ENCODE data around the gene EZH2. TPM values are rescaled to one million over a fixed set of nuclear protein-coding genes. Genes with fewer than 3 reads are reported as not detected.
A peak's percentile ranks its signal among the peaks of the same experiment; 100 is the strongest.

The EZH2 gene
- total RNA-seq, 1 donor from 2014 or later, result 49.6 TPM

DNA sequence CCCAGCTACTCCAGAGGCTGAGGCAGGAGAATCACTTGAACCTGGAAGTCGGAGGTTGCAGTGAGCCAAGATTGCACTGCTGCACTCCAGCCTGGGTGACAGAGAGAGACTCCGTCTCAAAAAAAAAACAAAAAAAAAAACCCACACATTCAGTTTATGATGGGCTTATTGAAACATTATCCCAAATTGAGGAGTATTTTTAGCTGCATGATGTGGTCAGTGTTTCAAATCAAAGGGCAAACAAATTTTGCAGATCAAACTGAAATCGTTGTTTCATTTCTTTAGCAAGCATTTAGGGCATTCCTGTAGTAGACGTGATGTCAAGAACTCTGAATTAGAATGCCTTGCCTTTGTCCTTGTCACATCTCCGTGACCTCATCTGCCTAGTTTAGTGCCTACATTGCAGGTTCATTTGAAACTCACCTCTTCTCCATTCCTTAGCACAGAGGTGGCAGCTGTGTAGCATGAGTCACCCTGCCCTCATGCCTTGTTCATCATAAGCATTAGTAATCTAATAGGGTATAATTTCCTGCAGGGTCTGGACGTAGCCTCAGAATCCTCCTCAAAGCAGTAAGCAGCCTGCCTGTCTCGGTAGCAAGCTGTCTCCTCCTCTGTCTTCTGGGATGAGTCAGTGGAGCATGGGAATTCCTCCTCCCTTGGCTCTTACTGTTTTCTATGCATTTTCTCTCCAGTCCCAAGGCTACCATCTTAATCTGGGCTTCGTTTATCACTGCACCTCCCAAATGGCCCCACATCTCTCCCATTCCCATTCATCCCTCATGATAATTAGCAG, 111.6 kb downstream of the EZH2 start:
- peaks cover 14% of the 10 kb centered on the region for H3K4me1 Mint-ChIP-seq (ENCODE audit: unreplicated experiment)
- no peak for DNase-seq (ENCODE audit: extremely low spot score, unreplicated experiment)
- no peak overlapping the region for H3K4me3 Mint-ChIP-seq
- peaks cover 26% of the 10 kb centered on the region for H3K36me3 Mint-ChIP-seq
- no peaks in the 10 kb centered on the region for H3K9me3 Mint-ChIP-seq
- H3K27ac Mint-ChIP-seq, result peak overlapping the region; percentile 41
- TF ChIP-seq, protein P1, sequence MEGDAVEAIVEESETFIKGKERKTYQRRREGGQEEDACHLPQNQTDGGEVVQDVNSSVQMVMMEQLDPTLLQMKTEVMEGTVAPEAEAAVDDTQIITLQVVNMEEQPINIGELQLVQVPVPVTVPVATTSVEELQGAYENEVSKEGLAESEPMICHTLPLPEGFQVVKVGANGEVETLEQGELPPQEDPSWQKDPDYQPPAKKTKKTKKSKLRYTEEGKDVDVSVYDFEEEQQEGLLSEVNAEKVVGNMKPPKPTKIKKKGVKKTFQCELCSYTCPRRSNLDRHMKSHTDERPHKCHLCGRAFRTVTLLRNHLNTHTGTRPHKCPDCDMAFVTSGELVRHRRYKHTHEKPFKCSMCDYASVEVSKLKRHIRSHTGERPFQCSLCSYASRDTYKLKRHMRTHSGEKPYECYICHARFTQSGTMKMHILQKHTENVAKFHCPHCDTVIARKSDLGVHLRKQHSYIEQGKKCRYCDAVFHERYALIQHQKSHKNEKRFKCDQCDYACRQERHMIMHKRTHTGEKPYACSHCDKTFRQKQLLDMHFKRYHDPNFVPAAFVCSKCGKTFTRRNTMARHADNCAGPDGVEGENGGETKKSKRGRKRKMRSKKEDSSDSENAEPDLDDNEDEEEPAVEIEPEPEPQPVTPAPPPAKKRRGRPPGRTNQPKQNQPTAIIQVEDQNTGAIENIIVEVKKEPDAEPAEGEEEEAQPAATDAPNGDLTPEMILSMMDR (conservative IDR thresholded peaks at IDR 0.05), result no peak
- H3K27me3 Mint-ChIP-seq, result no peaks in the 10 kb centered on the region

DNA sequence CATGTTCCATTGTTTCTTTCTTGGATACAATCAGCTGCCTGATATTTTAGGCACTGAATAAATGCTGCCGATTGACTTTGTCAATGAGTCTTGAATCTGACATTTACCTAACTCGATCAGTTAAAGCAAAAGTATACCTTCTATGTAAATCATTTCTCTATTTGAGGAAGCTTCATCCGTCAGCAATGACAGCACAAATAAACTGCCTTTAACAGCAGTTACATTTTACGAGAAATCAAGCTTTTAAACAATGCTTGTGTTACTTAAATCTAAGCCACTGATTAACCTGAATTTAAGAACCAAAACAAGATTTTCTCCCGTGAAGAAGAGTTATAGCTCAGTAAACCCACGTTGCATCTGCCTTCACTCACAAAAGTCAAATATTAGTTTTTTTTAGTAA, 114.1 kb downstream of the EZH2 start:
- Mint-ChIP-seq H3K36me3 (peaks cover 21% of the 10 kb centered on the region), H3K27me3 (no peaks in the 10 kb centered on the region), H3K4me1 (ENCODE audit: unreplicated experiment) (peaks cover 14% of the 10 kb centered on the region), H3K27ac (no peak overlapping the region), H3K4me3 (no peak overlapping the region), H3K9me3 (no peaks in the 10 kb centered on the region)
- no peak for DNase-seq (ENCODE audit: extremely low spot score, unreplicated experiment)
- TF ChIP-seq, protein P1 (conservative IDR thresholded peaks at IDR 0.05), result no peak

DNA sequence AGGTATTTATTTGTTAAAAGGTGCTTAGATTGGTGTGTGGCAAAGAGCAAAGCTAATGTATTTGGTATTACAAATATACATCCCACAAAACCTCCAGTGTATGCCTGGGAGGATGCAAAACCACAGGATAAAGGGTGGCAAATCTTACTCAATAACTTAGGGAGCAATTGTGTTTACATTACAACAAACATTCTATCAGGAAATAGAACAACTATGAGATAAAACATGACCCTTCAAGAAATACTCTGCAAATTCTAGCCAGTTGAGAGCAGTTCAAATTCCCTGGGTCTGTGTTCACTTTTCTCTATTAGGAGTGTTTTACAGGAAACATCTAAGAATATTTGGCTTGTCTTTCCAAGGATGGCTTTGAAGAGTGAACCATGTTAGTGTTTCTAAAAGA, 120.5 kb downstream of the EZH2 start:
- Mint-ChIP-seq H3K36me3 (peaks cover 22% of the 10 kb centered on the region), H3K27me3 (no peaks in the 10 kb centered on the region), H3K27ac (no peak overlapping the region), H3K4me3 (no peak overlapping the region), H3K9me3 (no peaks in the 10 kb centered on the region), H3K4me1 (ENCODE audit: unreplicated experiment) (no peaks in the 10 kb centered on the region)
- TF ChIP-seq, protein P1 (conservative IDR thresholded peaks at IDR 0.05), result no peak
- no peak for DNase-seq (ENCODE audit: extremely low spot score, unreplicated experiment)

DNA sequence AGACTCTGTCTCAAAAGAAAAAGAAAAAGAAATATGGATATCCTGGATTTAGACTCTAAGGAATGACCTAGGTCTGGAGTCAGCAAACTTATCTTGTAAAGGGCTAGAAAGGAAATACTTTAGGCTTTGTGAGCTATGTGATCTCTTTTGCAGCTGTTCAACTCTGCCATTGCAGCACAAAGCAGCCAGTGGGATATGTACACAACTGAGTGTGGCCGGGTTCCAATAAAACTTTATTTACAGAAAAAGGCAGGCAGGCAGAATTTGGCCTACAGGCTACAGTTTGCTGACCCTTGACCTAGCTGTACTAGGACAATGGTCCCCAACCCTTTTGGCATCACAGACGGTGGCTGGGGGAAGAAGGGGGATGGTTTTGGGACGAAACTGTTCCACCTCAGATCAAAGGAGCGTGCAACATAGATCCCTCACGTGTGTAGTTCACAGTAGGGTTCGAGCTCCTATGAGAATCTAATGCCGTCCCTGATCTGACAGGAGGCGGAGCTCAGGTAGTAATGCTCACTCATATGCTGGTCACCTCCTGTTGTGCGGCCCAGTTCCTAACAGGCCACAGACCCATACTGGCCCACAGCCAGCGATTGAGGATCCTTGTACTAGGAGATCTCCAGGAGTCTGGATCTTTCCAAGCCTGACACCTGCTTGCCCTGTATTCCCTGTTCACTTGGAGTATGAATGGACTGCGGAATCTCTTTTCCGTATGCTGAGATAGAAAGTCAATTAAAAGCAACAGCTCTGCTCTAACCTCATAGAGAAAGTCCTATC, 122.4 kb downstream of the EZH2 start:
- no peaks in the 10 kb centered on the region for H3K27me3 Mint-ChIP-seq
- H3K4me3 Mint-ChIP-seq, result no peak overlapping the region
- TF ChIP-seq, protein P1 (conservative IDR thresholded peaks at IDR 0.05), result no peak
- no peak for DNase-seq (ENCODE audit: extremely low spot score, unreplicated experiment)
- H3K27ac Mint-ChIP-seq, result no peak overlapping the region
- no peaks in the 10 kb centered on the region for H3K4me1 Mint-ChIP-seq (ENCODE audit: unreplicated experiment)
- H3K36me3 Mint-ChIP-seq, result peaks cover 23% of the 10 kb centered on the region
- no peaks in the 10 kb centered on the region for H3K9me3 Mint-ChIP-seq

Other genes with a start within 250 kb of the EZH2 start
- 56.6 and 57.3 TPM in 2 replicates for gene CUL1, start 185.4 kb downstream of the EZH2 start, total RNA-seq (ENCODE audit: low replicate concordance)
- 198 and 209 TPM in 2 replicates for gene PDIA4, start 144.2 kb upstream of the EZH2 start, total RNA-seq (ENCODE audit: low replicate concordance)
- gene ZNF786, start 206.4 kb upstream of the EZH2 start, total RNA-seq (ENCODE audit: low replicate concordance), result 12.6 and 13.3 TPM in 2 replicates
- gene ZNF425, start 242.0 kb upstream of the EZH2 start, total RNA-seq (ENCODE audit: low replicate concordance), result 4.5 and 7.0 TPM in 2 replicates

Measured in type B pancreatic cell (in vitro differentiated cells).